HG03159 (cell line): Measurements from ENCODE around the gene RAB31.
"Not testable (repeated sequence)": the region's sequence is repeated elsewhere in the genome, so short reads cannot be mapped to it uniquely, and the experiment has no call there.

Source experiments
- ATAC-seq: cut with Tn5 transposase; IDR thresholded peaks from one replicate; pipeline ENCODE4 v1.9.1; 2021; ENCODE audit warnings: mild to moderate bottlenecking, moderate library complexity; ENCODE audit not compliant: unreplicated experiment

RAB31 gene

GRCh38 chr18:9835113-9835755 lies 127.1 kb downstream of the RAB31 start:
- no peak for ATAC-seq

GRCh38 chr18:9835825-9836224 lies 127.7 kb downstream of the RAB31 start:
- ATAC-seq: no peak

GRCh38 chr18:9838144-9838877 lies 130.2 kb downstream of the RAB31 start:
- no peak for ATAC-seq

- no peak for ATAC-seq
These were observed 131.1 kb downstream of the RAB31 start for GRCh38 chr18:9839211-9839610.

- no peak for ATAC-seq
These were observed 131.8 kb downstream of the RAB31 start for GRCh38 chr18:9839853-9840252.

- no peak for ATAC-seq
These were observed 133.7 kb downstream of the RAB31 start for GRCh38 chr18:9841752-9842151.

- ATAC-seq: no peak
These were observed 134.3 kb downstream of the RAB31 start for GRCh38 chr18:9842448-9842847.

- ATAC-seq: no peak
These were observed 137.2 kb downstream of the RAB31 start for GRCh38 chr18:9845256-9845655.

- no peak for ATAC-seq
These were observed 138.2 kb downstream of the RAB31 start for GRCh38 chr18:9846162-9846925.

GRCh38 chr18:9848170-9848879 lies 140.2 kb downstream of the RAB31 start:
- ATAC-seq: no peak

- no peak for ATAC-seq
These were observed 141.5 kb downstream of the RAB31 start for GRCh38 chr18:9849407-9850283.

GRCh38 chr18:9850309-9850708 lies 142.2 kb downstream of the RAB31 start:
- ATAC-seq: no peak

- no peak for ATAC-seq
These were observed 143.4 kb downstream of the RAB31 start for GRCh38 chr18:9851511-9851910.

GRCh38 chr18:9852266-9853081 lies 144.4 kb downstream of the RAB31 start:
- ATAC-seq: no peak

GRCh38 chr18:9854801-9855676 lies 146.9 kb downstream of the RAB31 start:
- no peak for ATAC-seq

- ATAC-seq: no peak
These were observed 147.6 kb downstream of the RAB31 start for GRCh38 chr18:9855681-9856080.

GRCh38 chr18:9856092-9856491 lies 148.0 kb downstream of the RAB31 start:
- ATAC-seq: no peak

GRCh38 chr18:9857479-9857998 lies 149.4 kb downstream of the RAB31 start:
- not testable (repeated sequence) for ATAC-seq
